ENCODE results near the gene SFT2D3. TPM values are rescaled to one million over a fixed set of nuclear protein-coding genes. Genes with fewer than 3 reads are reported as not detected.
A peak's percentile ranks its signal among the peaks of the same experiment; 100 is the strongest.

The SFT2D3 gene
- total and polyA plus RNA-seq, 9 of the 15 experiments (the other 6 are each of a cell fraction or from before 2014, with no cell fraction given) = 7.5 to 9.9 (median 8.9) TPM; not detected in 2

DNA sequence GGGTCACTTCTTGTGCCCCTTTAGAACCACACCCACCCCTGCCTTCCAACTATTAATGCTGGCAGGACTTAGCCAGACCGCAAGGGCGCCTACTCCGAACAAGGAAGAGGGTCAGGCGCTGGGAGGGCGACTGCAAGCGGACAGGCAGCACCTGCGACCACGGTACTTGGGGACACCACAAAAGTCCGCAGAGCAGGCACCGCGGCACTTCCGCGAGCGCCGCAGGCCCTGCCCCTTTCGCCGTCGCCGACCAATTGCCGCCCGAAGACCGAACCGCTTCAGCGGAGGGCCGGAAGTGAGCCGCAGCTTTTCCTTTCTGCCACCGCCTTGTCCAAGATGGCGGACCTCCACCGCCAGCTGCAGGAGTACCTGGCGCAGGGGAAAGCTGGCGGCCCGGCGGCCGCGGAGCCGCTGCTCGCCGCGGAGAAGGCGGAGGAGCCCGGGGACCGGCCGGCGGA, at the start of gene SFT2D3 (continued):
- peak; percentile 98 for TF ChIP-seq TAF1 (IDR thresholded peaks at IDR 0.05; ENCODE audit: control insufficient read depth, extremely low read depth, insufficient read depth, low read length, severe bottlenecking)
- TF ChIP-seq, protein P1, sequence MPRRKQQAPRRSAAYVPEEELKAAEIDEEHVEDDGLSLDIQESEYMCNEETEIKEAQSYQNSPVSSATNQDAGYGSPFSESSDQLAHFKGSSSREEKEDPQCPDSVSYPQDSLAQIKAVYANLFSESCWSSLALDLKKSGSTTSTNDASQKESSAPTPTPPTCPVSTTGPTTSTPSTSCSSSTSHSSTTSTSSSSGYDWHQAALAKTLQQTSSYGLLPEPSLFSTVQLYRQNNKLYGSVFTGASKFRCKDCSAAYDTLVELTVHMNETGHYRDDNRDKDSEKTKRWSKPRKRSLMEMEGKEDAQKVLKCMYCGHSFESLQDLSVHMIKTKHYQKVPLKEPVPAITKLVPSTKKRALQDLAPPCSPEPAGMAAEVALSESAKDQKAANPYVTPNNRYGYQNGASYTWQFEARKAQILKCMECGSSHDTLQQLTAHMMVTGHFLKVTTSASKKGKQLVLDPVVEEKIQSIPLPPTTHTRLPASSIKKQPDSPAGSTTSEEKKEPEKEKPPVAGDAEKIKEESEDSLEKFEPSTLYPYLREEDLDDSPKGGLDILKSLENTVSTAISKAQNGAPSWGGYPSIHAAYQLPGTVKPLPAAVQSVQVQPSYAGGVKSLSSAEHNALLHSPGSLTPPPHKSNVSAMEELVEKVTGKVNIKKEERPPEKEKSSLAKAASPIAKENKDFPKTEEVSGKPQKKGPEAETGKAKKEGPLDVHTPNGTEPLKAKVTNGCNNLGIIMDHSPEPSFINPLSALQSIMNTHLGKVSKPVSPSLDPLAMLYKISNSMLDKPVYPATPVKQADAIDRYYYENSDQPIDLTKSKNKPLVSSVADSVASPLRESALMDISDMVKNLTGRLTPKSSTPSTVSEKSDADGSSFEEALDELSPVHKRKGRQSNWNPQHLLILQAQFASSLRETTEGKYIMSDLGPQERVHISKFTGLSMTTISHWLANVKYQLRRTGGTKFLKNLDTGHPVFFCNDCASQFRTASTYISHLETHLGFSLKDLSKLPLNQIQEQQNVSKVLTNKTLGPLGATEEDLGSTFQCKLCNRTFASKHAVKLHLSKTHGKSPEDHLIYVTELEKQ (CRISPR knock-in tag; IDR thresholded peaks at IDR 0.05) = no peak
- TF ChIP-seq CHD2 (IDR thresholded peaks at IDR 0.05; ENCODE audit: low read depth, low read length) = peak; percentile 21; the same call in 1 of the 2 replicates
- TF ChIP-seq, protein P2, sequence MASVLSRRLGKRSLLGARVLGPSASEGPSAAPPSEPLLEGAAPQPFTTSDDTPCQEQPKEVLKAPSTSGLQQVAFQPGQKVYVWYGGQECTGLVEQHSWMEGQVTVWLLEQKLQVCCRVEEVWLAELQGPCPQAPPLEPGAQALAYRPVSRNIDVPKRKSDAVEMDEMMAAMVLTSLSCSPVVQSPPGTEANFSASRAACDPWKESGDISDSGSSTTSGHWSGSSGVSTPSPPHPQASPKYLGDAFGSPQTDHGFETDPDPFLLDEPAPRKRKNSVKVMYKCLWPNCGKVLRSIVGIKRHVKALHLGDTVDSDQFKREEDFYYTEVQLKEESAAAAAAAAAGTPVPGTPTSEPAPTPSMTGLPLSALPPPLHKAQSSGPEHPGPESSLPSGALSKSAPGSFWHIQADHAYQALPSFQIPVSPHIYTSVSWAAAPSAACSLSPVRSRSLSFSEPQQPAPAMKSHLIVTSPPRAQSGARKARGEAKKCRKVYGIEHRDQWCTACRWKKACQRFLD (CRISPR knock-in tag; IDR thresholded peaks at IDR 0.05) = 0 out of 2 replicates have a peak, but pooled peaks have one; percentile 14
- TF ChIP-seq KLF10 (CRISPR knock-in tag; IDR thresholded peaks at IDR 0.05) = no peak
- TF ChIP-seq ZNF354B (CRISPR knock-in tag; IDR thresholded peaks at IDR 0.05) = no peak
- no peak for TF ChIP-seq ZNF668 (CRISPR knock-in tag; IDR thresholded peaks at IDR 0.05)
- no peak for TF ChIP-seq HDGF (IDR thresholded peaks at IDR 0.05)
- peak; percentile 88 to 99 (median 97) for TF ChIP-seq YY1 (IDR thresholded peaks at IDR 0.05; ENCODE audit: borderline replicate concordance in 1 of 3, control insufficient read depth in 1 of 3, extremely low read depth in 1 of 3, insufficient read depth in 3 of 3, insufficient read length in 1 of 3, insufficient replicate concordance in 2 of 3, low read depth in 1 of 3, low read length in 2 of 3)
- TF ChIP-seq KAT7 (CRISPR knock-in tag; IDR thresholded peaks at IDR 0.05; ENCODE audit: borderline replicate concordance) = 0 out of 2 replicates have a peak, but pooled peaks have one; percentile 28
- TF ChIP-seq, protein P3, sequence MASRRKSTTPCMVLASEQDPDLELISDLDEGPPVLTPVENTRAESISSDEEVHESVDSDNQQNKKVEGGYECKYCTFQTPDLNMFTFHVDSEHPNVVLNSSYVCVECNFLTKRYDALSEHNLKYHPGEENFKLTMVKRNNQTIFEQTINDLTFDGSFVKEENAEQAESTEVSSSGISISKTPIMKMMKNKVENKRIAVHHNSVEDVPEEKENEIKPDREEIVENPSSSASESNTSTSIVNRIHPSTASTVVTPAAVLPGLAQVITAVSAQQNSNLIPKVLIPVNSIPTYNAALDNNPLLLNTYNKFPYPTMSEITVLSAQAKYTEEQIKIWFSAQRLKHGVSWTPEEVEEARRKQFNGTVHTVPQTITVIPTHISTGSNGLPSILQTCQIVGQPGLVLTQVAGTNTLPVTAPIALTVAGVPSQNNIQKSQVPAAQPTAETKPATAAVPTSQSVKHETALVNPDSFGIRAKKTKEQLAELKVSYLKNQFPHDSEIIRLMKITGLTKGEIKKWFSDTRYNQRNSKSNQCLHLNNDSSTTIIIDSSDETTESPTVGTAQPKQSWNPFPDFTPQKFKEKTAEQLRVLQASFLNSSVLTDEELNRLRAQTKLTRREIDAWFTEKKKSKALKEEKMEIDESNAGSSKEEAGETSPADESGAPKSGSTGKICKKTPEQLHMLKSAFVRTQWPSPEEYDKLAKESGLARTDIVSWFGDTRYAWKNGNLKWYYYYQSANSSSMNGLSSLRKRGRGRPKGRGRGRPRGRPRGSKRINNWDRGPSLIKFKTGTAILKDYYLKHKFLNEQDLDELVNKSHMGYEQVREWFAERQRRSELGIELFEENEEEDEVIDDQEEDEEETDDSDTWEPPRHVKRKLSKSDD (conservative IDR thresholded peaks at IDR 0.05; ENCODE audit: low read length) = no peak
- TF ChIP-seq ZNF830 (CRISPR knock-in tag; IDR thresholded peaks at IDR 0.05) = no peak
- TF ChIP-seq, protein P4, sequence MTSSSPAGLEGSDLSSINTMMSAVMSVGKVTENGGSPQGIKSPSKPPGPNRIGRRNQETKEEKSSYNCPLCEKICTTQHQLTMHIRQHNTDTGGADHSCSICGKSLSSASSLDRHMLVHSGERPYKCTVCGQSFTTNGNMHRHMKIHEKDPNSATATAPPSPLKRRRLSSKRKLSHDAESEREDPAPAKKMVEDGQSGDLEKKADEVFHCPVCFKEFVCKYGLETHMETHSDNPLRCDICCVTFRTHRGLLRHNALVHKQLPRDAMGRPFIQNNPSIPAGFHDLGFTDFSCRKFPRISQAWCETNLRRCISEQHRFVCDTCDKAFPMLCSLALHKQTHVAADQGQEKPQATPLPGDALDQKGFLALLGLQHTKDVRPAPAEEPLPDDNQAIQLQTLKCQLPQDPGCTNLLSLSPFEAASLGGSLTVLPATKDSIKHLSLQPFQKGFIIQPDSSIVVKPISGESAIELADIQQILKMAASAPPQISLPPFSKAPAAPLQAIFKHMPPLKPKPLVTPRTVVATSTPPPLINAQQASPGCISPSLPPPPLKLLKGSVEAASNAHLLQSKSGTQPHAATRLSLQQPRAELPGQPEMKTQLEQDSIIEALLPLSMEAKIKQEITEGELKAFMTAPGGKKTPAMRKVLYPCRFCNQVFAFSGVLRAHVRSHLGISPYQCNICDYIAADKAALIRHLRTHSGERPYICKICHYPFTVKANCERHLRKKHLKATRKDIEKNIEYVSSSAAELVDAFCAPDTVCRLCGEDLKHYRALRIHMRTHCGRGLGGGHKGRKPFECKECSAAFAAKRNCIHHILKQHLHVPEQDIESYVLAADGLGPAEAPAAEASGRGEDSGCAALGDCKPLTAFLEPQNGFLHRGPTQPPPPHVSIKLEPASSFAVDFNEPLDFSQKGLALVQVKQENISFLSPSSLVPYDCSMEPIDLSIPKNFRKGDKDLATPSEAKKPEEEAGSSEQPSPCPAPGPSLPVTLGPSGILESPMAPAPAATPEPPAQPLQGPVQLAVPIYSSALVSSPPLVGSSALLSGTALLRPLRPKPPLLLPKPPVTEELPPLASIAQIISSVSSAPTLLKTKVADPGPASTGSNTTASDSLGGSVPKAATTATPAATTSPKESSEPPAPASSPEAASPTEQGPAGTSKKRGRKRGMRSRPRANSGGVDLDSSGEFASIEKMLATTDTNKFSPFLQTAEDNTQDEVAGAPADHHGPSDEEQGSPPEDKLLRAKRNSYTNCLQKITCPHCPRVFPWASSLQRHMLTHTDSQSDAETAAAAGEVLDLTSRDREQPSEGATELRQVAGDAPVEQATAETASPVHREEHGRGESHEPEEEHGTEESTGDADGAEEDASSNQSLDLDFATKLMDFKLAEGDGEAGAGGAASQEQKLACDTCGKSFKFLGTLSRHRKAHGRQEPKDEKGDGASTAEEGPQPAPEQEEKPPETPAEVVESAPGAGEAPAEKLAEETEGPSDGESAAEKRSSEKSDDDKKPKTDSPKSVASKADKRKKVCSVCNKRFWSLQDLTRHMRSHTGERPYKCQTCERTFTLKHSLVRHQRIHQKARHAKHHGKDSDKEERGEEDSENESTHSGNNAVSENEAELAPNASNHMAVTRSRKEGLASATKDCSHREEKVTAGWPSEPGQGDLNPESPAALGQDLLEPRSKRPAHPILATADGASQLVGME (CRISPR knock-in tag; IDR thresholded peaks at IDR 0.05) = no peak
- no peak for TF ChIP-seq RUNX1 (IDR thresholded peaks at IDR 0.05; ENCODE audit: low read depth)

All from K562 (cell line).